ENCODE results near the gene TNS1. TPM values are rescaled to one million over a fixed set of nuclear protein-coding genes. Genes with fewer than 3 reads are reported as not detected.

TNS1 gene
- total and polyA plus RNA-seq, 10 of the 15 experiments (the other 5 are each of a cell fraction or from before 2014, with no cell fraction given): 0.05 to 0.44 TPM; not detected in 8

DNA sequence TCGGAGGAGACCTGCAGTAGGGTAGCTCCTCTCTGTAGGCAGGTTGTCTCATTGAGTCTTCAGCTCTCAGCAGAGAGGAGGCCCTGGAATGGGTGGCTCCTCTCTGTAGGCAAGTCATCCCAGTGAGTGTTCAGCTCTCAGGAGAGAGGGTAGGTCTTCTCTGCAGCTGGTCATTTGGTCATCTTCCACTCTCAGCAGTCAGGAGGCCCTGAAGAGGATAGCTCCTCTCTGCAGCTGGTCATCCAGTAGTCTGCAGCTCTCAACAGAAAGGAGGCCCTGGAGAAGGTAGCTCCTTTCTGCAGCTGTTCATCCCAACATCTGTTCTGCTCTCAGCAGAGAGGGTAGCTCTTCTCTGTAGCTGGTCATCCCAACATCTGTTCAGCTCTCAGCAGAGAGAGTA is 40.3 kb upstream of the TNS1 start:
- no peaks in the 10 kb centered on the region for H4K20me1 ChIP-seq (ENCODE audit: control insufficient read depth, insufficient read depth)
- SMC1A ChIA-PET (ENCODE audit: uncharacterized antibody, unreplicated experiment): no interaction called here

DNA sequence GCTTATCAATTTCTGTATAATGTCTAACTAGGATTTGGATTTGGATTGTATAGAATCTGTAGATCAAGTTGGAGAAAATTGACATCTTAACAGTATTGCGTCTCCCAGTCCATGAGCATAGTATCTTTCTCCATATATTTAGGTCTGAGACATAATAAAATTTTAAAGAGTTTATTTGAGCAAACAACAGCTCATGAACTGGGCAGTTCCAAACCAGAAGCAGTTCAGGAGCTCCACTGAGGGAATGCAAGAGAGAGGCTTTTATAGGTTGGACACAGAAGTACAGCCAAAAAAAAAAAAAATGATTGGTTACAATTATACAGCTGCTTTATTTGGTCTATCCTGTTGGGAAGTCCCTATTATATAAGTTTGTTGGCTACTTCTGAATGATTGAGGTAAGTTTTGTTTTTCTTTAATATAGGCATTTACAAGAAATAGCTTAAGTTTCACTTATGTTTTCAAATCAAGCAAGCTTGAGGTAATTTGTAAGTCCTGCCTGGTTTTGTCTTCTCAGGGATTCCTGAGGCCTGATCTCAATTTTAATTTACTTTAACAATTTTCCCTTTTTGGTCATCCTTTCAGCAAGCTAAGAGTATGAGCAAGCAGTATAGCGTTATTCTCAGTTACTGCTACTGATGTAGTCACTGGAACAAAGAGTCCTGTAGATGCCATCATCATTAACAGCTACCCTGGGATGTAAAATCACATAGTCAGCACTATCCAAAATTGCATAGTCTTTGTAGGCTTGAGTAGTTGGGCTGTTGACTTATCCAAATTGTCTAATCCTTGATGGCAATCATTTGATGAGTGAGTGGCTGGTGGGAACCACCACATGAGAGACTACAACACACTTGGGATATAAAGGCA is 38.7 kb upstream of the TNS1 start:
- no peak for DNase-seq (ENCODE audit: low read depth, low spot score)
- no peaks in the 10 kb centered on the region for H4K20me1 ChIP-seq (ENCODE audit: control insufficient read depth, insufficient read depth)
- BruUV-seq (replicated peaks): TSS peak; percentile 66
- H3K4me3 ChIP-seq: no peak overlapping the region
- peaks cover 19% of the 10 kb centered on the region for H3K9me3 ChIP-seq (replicated peaks; ENCODE audit: control insufficient read depth, insufficient read depth, low read length)
- no peaks in the 10 kb centered on the region for H3K79me2 ChIP-seq (ENCODE audit: control insufficient read depth, insufficient read depth, low read length)
- peaks cover 31% of the 10 kb centered on the region; the same call in 1 of the 2 replicates for H3K4me1 ChIP-seq (ENCODE audit: control insufficient read depth, insufficient read depth, low read length)
- H3K27ac ChIP-seq (ENCODE audit: control insufficient read depth, insufficient read depth): peak overlapping the region; percentile 88
- TF ChIP-seq, protein P1, sequence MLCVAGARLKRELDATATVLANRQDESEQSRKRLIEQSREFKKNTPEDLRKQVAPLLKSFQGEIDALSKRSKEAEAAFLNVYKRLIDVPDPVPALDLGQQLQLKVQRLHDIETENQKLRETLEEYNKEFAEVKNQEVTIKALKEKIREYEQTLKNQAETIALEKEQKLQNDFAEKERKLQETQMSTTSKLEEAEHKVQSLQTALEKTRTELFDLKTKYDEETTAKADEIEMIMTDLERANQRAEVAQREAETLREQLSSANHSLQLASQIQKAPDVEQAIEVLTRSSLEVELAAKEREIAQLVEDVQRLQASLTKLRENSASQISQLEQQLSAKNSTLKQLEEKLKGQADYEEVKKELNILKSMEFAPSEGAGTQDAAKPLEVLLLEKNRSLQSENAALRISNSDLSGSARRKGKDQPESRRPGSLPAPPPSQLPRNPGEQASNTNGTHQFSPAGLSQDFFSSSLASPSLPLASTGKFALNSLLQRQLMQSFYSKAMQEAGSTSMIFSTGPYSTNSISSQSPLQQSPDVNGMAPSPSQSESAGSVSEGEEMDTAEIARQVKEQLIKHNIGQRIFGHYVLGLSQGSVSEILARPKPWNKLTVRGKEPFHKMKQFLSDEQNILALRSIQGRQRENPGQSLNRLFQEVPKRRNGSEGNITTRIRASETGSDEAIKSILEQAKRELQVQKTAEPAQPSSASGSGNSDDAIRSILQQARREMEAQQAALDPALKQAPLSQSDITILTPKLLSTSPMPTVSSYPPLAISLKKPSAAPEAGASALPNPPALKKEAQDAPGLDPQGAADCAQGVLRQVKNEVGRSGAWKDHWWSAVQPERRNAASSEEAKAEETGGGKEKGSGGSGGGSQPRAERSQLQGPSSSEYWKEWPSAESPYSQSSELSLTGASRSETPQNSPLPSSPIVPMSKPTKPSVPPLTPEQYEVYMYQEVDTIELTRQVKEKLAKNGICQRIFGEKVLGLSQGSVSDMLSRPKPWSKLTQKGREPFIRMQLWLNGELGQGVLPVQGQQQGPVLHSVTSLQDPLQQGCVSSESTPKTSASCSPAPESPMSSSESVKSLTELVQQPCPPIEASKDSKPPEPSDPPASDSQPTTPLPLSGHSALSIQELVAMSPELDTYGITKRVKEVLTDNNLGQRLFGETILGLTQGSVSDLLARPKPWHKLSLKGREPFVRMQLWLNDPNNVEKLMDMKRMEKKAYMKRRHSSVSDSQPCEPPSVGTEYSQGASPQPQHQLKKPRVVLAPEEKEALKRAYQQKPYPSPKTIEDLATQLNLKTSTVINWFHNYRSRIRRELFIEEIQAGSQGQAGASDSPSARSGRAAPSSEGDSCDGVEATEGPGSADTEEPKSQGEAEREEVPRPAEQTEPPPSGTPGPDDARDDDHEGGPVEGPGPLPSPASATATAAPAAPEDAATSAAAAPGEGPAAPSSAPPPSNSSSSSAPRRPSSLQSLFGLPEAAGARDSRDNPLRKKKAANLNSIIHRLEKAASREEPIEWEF (IDR thresholded peaks at IDR 0.05; ENCODE audit: insufficient replicate concordance, low read depth, low read length): no peak
- TF ChIP-seq, protein P2, sequence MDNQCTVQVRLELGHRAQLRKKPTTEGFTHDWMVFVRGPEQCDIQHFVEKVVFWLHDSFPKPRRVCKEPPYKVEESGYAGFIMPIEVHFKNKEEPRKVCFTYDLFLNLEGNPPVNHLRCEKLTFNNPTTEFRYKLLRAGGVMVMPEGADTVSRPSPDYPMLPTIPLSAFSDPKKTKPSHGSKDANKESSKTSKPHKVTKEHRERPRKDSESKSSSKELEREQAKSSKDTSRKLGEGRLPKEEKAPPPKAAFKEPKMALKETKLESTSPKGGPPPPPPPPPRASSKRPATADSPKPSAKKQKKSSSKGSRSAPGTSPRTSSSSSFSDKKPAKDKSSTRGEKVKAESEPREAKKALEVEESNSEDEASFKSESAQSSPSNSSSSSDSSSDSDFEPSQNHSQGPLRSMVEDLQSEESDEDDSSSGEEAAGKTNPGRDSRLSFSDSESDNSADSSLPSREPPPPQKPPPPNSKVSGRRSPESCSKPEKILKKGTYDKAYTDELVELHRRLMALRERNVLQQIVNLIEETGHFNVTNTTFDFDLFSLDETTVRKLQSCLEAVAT (IDR thresholded peaks at IDR 0.05): no peak
- TF ChIP-seq HDAC2 (IDR thresholded peaks at IDR 0.05) (no peak), NR2C2 (IDR thresholded peaks at IDR 0.05; ENCODE audit: borderline replicate concordance, control insufficient read depth, insufficient read length, low read depth) (no peak), POLR2AphosphoS5 (IDR thresholded peaks at IDR 0.05; ENCODE audit: low read length) (peak; percentile 69)
- SMC1A ChIA-PET (ENCODE audit: uncharacterized antibody, unreplicated experiment): interaction anchor here (0.6 to 2.5 kb wide), 3 partner anchors 10 to 42 kb away, joined by 4 to 11 read pairs (median 4); no protein-coding TSS in a partner anchor
- no peak overlapping the region for H3K4me2 ChIP-seq (ENCODE audit: control insufficient read depth, insufficient read depth)
- H3K9ac ChIP-seq (ENCODE audit: control insufficient read depth, insufficient read depth, low read length): no peak overlapping the region
- POLR2A ChIA-PET: no interaction called here
- RAD21 ChIA-PET (ENCODE audit: unreplicated experiment): interaction anchor here (1.1 kb wide), 1 partner anchor 11 kb away, joined by 3 read pairs; no protein-coding TSS in a partner anchor
- H3K27me3 ChIP-seq (replicated peaks in 1 of 2; ENCODE audit: control insufficient read depth in 2 of 2, insufficient read depth in 2 of 2, low read length in 1 of 2): no peaks in the 10 kb centered on the region
- H3K36me3 ChIP-seq (ENCODE audit: control insufficient read depth in 2 of 2, insufficient read depth in 2 of 2, low read length in 1 of 2): no peaks in the 10 kb centered on the region
- WGBS (ENCODE audit: insufficient coverage, insufficient replicate concordance, low lambda C conversion rate, missing lambda C conversion rate): 48% methylated on average over 2 of the region's 2 CpGs
- CTCF ChIA-PET: interaction anchor here (0.6 to 1.8 kb wide), 8 partner anchors 9 to 256 kb away, joined by 3 to 6 read pairs (median 4); partner anchors contain the start of gene RUFY4
- intact Hi-C loops (cut with micrococcal nuclease; ENCODE audit: unreplicated experiment): no loop called here
- in situ Hi-C loops (cut with MboI): no loop called here
- FAIRE-seq: no peak
- peak; percentile 56 for ATAC-seq
- H2AFZ ChIP-seq (ENCODE audit: control insufficient read depth, low read depth, low read length): no peak overlapping the region; the same call in 1 of the 2 replicates

More for the DNA sequence above, 40.3 kb upstream of the TNS1 start:
- H3K4me1 ChIP-seq (ENCODE audit: control insufficient read depth, insufficient read depth, low read length): peaks cover 38% of the 10 kb centered on the region; the same call in 1 of the 2 replicates
- H3K36me3 ChIP-seq (ENCODE audit: control insufficient read depth in 2 of 2, insufficient read depth in 2 of 2, low read length in 1 of 2): no peaks in the 10 kb centered on the region
- no peaks in the 10 kb centered on the region for H3K27me3 ChIP-seq (replicated peaks in 1 of 2; ENCODE audit: control insufficient read depth in 2 of 2, insufficient read depth in 2 of 2, low read length in 1 of 2)
- peaks cover 19% of the 10 kb centered on the region for H3K9me3 ChIP-seq (replicated peaks; ENCODE audit: control insufficient read depth, insufficient read depth, low read length)
- H3K4me2 ChIP-seq (ENCODE audit: control insufficient read depth, insufficient read depth): no peak overlapping the region
- POLR2A ChIA-PET: interaction anchor here (1.0 kb wide), 1 partner anchor 266 kb away, joined by 3 read pairs; no protein-coding TSS in a partner anchor
- H3K27ac ChIP-seq (ENCODE audit: control insufficient read depth, insufficient read depth): peak overlapping the region; percentile 88
- no peak overlapping the region for H3K4me3 ChIP-seq
- H2AFZ ChIP-seq (ENCODE audit: control insufficient read depth, low read depth, low read length): no peak overlapping the region
- CTCF ChIA-PET: no interaction called here
- DNase-seq (ENCODE audit: low read depth, low spot score) (no peak), ATAC-seq (no peak), FAIRE-seq (no peak)
- no peaks in the 10 kb centered on the region for H3K79me2 ChIP-seq (ENCODE audit: control insufficient read depth, insufficient read depth, low read length)
- no TSS peak for BruUV-seq (replicated peaks)
- 100% methylated on average over 1 of the region's 1 CpG for WGBS (ENCODE audit: insufficient coverage, insufficient replicate concordance, low lambda C conversion rate, missing lambda C conversion rate)
- TF ChIP-seq POLR2AphosphoS2 (IDR thresholded peaks at IDR 0.05; ENCODE audit: low read depth, low read length) (no peak), TCF3 (IDR thresholded peaks at IDR 0.05; ENCODE audit: borderline replicate concordance, insufficient read depth, low read depth, low read length) (0 out of 2 replicates have a peak, but pooled peaks have one; percentile 40)
- in situ Hi-C loops (cut with MboI) (no loop called here), intact Hi-C loops (cut with micrococcal nuclease; ENCODE audit: unreplicated experiment) (no loop called here)
- no peak overlapping the region for H3K9ac ChIP-seq (ENCODE audit: control insufficient read depth, insufficient read depth, low read length)
- RAD21 ChIA-PET (ENCODE audit: unreplicated experiment): no interaction called here
